HG03066 (cell line): Measurements from ENCODE around the gene PIK3CB.
A peak's percentile ranks its signal among the peaks of the same experiment; 100 is the strongest.
"Not testable (repeated sequence)": the region's sequence is repeated elsewhere in the genome, so short reads cannot be mapped to it uniquely, and the experiment has no call there.

Experiments
- ATAC-seq: cut with Tn5 transposase; IDR thresholded peaks from one replicate; pipeline ENCODE4 v1.9.1; 2021; ENCODE audit warnings: low read depth; ENCODE audit not compliant: unreplicated experiment

Gene PIK3CB

GRCh38 chr3:138638641-138639040, 196.1 kb downstream of the PIK3CB start:
- no peak for ATAC-seq

- ATAC-seq = no peak
These were observed 205.2 kb downstream of the PIK3CB start for GRCh38 chr3:138629526-138629925.

GRCh38 chr3:138625707-138626365, 208.9 kb downstream of the PIK3CB start:
- ATAC-seq = no peak

- no peak for ATAC-seq
These were observed 210.2 kb downstream of the PIK3CB start for GRCh38 chr3:138624518-138624917.

GRCh38 chr3:138620431-138620830, 214.3 kb downstream of the PIK3CB start:
- no peak for ATAC-seq

GRCh38 chr3:138615462-138615861, 219.3 kb downstream of the PIK3CB start:
- ATAC-seq = no peak

GRCh38 chr3:138609898-138610266, 224.8 kb downstream of the PIK3CB start:
- no peak for ATAC-seq

- peak; percentile 68 for ATAC-seq
These were observed 226.2 kb downstream of the PIK3CB start, which contains the start of gene FAIM for GRCh38 chr3:138608322-138609135. TSS of gene FAIM (plus strand) at chr3:138608771. CDS start at chr3:138619727, 10,956 bp downstream.

- not testable (repeated sequence) for ATAC-seq
These were observed 230.6 kb downstream of the PIK3CB start for GRCh38 chr3:138604106-138604595.
